Panc1 (cell line): ENCODE data around the gene LRRC4B. TPM values are rescaled to one million over a fixed set of nuclear protein-coding genes. Genes with fewer than 3 reads are reported as not detected.

Experiments
- ATAC-seq: fragments of 200-7000 bp; cut with Tn5 transposase; 2 replicates; pipeline ENCODE4 v1.9.1; 2020; ENCODE audit warnings: mild to moderate bottlenecking, moderate library complexity
- BruUV-seq: library from RNA; stranded (reverse); fragments of 400-500 nt; replicated peaks from 2 replicates; lab custom pipeline; 2021; lab: Mats Ljungman, UMichigan
- CTCF ChIA-PET: fragments of 300-600 bp; sonication (Branson Sonifier 250); formaldehyde crosslinking; loops from one replicate; lab custom pipeline; 2022; ENCODE audit warnings: antibody characterized with exemption; lab: Charles Lee
- POLR2A ChIA-PET: fragments of 300-600 bp; sonication (Branson Sonifier 250); formaldehyde crosslinking; loops from one replicate; lab custom pipeline; 2022; ENCODE audit warnings: antibody characterized with exemption; lab: Charles Lee
- DNase-seq: peaks from one replicate; pipeline ENCODE4 v3.0.0-alpha.2; 2010; ENCODE audit warnings: low read depth, low spot score
- H3K27ac ChIP-seq: 2 replicates; pipeline ENCODE4 v1.5.1; 2011; ENCODE audit warnings: mild to moderate bottlenecking, low read length, inconsistent platforms
- H3K27me3 ChIP-seq: fragments of 200-500 bp; sonication (Bioruptor generic); 2 replicates; pipeline ENCODE4 v1.6.0; 2014; ENCODE audit warnings: low read length, inconsistent platforms; ENCODE audit not compliant: control insufficient read depth, insufficient read depth
- H3K36me3 ChIP-seq: fragments of 200-500 bp; sonication (Bioruptor generic); 2 replicates; pipeline ENCODE4 v1.5.1; 2014; ENCODE audit warnings: inconsistent platforms, mild to moderate bottlenecking, low read length, moderate library complexity; ENCODE audit not compliant: control insufficient read depth, insufficient read depth
- H3K4me1 ChIP-seq: 2 replicates; pipeline ENCODE4 v1.5.1; 2011; ENCODE audit warnings: inconsistent platforms, mild to moderate bottlenecking, low read length, moderate library complexity; ENCODE audit not compliant: control insufficient read depth, insufficient read depth
- H3K4me3 ChIP-seq, 2 experiments: 2 replicates each; pipeline ENCODE4 v1.5.1; 2011 to 2012; ENCODE audit warnings: low read depth in 2 of 2, low read length in 2 of 2, mild to moderate bottlenecking in 2 of 2, inconsistent platforms in 1 of 2, moderate library complexity in 1 of 2
- H3K9me3 ChIP-seq: fragments of 200-500 bp; sonication (Bioruptor generic); 2 replicates; pipeline ENCODE4 v1.5.1; 2014; ENCODE audit warnings: low read depth, mild to moderate bottlenecking, inconsistent platforms, low read length, moderate library complexity; ENCODE audit not compliant: control insufficient read depth, insufficient read depth
- CTCF ChIP-seq: fragments of 450-650 bp; IDR thresholded peaks from 2 replicates; pipeline ENCODE4 v1.5.1; 2017; ENCODE audit warnings: mild to moderate bottlenecking
- POLR2AphosphoS5 ChIP-seq: IDR thresholded peaks from 2 replicates; pipeline ENCODE4 v1.6.1; 2012; ENCODE audit warnings: mild to moderate bottlenecking, low read depth, low read length, moderate library complexity
- REST ChIP-seq, 2 experiments: IDR thresholded peaks; 2 replicates each; pipeline ENCODE4 v1.6.1; 2011 to 2012; ENCODE audit warnings: low read depth in 2 of 2, control low read depth in 1 of 2, low read length in 1 of 2, mild to moderate bottlenecking in 1 of 2, moderate library complexity in 1 of 2; ENCODE audit not compliant: insufficient read depth in 1 of 2
- SIN3A ChIP-seq: IDR thresholded peaks from 2 replicates; pipeline ENCODE4 v1.6.1; 2012; ENCODE audit warnings: low read depth, mild to moderate bottlenecking, low read length, moderate library complexity, borderline replicate concordance; ENCODE audit not compliant: insufficient read depth
- TCF7L2 ChIP-seq: IDR thresholded peaks from 2 replicates; pipeline ENCODE4 v1.6.1; 2011; ENCODE audit warnings: mild to moderate bottlenecking, low read depth, low read length, inconsistent platforms
- in situ Hi-C: cut with HindIII; loops from 2 replicates; pipeline ENCODE4 v1.10.0; 2016; ENCODE audit warnings: low sequenced_read_pairs, low pct_unique_long_range_greater_than_20kb
- intact Hi-C: fragments of 100-400 bp; cut with micrococcal nuclease; formaldehyde crosslinking; loops from one replicate; pipeline ENCODE4 v1.10.0; 2022; ENCODE audit not compliant: unreplicated experiment
- total RNA-seq: library from RNA; stranded (reverse); gene quantifications from one replicate; pipeline ENCODE4 v1.2.1, GENCODE V29; 2021; ENCODE audit not compliant: unreplicated experiment

LRRC4B gene
- total RNA-seq, 1 experiment from 2014 or later, result 0.57 TPM

DNA sequence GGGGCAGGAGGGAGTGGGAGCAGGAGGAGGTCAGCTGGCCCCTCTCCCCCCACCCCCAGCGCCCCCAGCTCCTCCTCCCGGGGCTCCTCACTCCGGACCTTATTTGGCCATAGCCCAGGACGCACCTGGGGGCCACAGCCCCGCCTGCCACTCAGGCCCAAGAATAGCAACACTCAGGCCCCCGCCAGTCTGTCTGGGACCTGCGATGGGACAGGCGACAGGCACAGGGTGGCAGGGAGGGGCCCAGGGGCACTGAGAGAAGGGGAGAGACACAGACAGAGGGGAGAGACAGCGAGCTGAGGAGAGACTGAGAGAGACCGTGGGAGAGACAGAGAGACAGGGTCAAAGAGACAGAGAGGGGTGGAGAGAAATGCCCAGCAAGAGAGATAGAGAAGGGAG, 67.5 kb downstream of the LRRC4B start:
- H3K9me3 ChIP-seq, result no peaks in the 10 kb centered on the region
- no TSS peak for BruUV-seq
- CTCF ChIA-PET, result no interaction called here
- H3K27ac ChIP-seq, result no peak overlapping the region
- POLR2A ChIA-PET, result interaction anchor here (0.5 kb wide), 1 partner anchor 56 kb away, joined by 5 read pairs; no protein-coding TSS in a partner anchor
- peaks cover 6% of the 10 kb centered on the region for H3K4me1 ChIP-seq
- no peak overlapping the region for H3K4me3 ChIP-seq
- intact Hi-C loops (no loop called here), in situ Hi-C loops (no loop called here)
- DNase-seq, result no peak
- ATAC-seq, result peak; percentile 23
- no peak for TF ChIP-seq TCF7L2
- H3K27me3 ChIP-seq, result no peaks in the 10 kb centered on the region
- no peaks in the 10 kb centered on the region for H3K36me3 ChIP-seq

- ChIA-PET POLR2A (no interaction called here), CTCF (no interaction called here)
- TF ChIP-seq TCF7L2 (no peak), CTCF (no peak), REST (IDR thresholded peaks at IDR 0.05; ENCODE audit: insufficient read depth in 1 of 2, low read depth in 2 of 2, low read length in 1 of 2) (no peak), SIN3A (no peak), POLR2AphosphoS5 (no peak)
- no peaks in the 10 kb centered on the region for H3K9me3 ChIP-seq
- H3K27me3 ChIP-seq, result no peaks in the 10 kb centered on the region
- no peaks in the 10 kb centered on the region for H3K36me3 ChIP-seq
- in situ Hi-C loops, result no loop called here
- no peak overlapping the region for H3K4me3 ChIP-seq
- peak; percentile 57 for ATAC-seq
- BruUV-seq, result no TSS peak
- intact Hi-C loops, result no loop called here
- no peak overlapping the region for H3K27ac ChIP-seq
- no peak for DNase-seq
- peaks cover 6% of the 10 kb centered on the region for H3K4me1 ChIP-seq
Observed at GRCh38 chr19:50500060-50500752, 68.0 kb downstream of the LRRC4B start.

GRCh38 chr19:50498219-50499056, 69.8 kb downstream of the LRRC4B start:
- ATAC-seq, result no peak
- Histone ChIP-seq H3K27ac (no peak overlapping the region), H3K4me3 (no peak overlapping the region), H3K9me3 (no peaks in the 10 kb centered on the region), H3K27me3 (no peaks in the 10 kb centered on the region), H3K36me3 (no peaks in the 10 kb centered on the region), H3K4me1 (peaks cover 6% of the 10 kb centered on the region)
- in situ Hi-C loops, result no loop called here
- ChIA-PET POLR2A (no interaction called here), CTCF (no interaction called here)
- DNase-seq, result no peak
- TF ChIP-seq TCF7L2, result no peak
- TF ChIP-seq SIN3A, result no peak
- no peak for TF ChIP-seq CTCF
- TF ChIP-seq REST (IDR thresholded peaks at IDR 0.05; ENCODE audit: insufficient read depth in 1 of 2, low read depth in 2 of 2, low read length in 1 of 2), result no peak
- no peak for TF ChIP-seq POLR2AphosphoS5
- no TSS peak for BruUV-seq
- intact Hi-C loops, result no loop called here
